SK-N-SH treated with all-trans-retinoic acid at 6 μM for 48 hours (cell line): ENCODE results near the gene ZNF362.

Source experiments
- ISL1 ChIP-seq: fragments of 250-450 bp; sonication (Bioruptor Pico); IDR thresholded peaks from 2 replicates; pipeline ENCODE4 v2.1.2; 2022; ENCODE audit warnings: mild to moderate bottlenecking, moderate library complexity
- OSR1 ChIP-seq: fragments of 250-450 bp; sonication (Bioruptor Pico); IDR thresholded peaks from 2 replicates; pipeline ENCODE4 v1.8.0; 2022; ENCODE audit warnings: moderate library complexity, mild to moderate bottlenecking, inconsistent platforms
- RARB ChIP-seq: fragments of 250-450 bp; sonication (Bioruptor Pico); IDR thresholded peaks from 2 replicates; pipeline ENCODE4 v1.8.0; 2021; ENCODE audit warnings: mild to moderate bottlenecking, moderate library complexity
- TOX ChIP-seq: fragments of 250-450 bp; sonication (Bioruptor Pico); IDR thresholded peaks from 2 replicates; pipeline ENCODE4 v1.8.0; 2021; ENCODE audit warnings: mild to moderate bottlenecking, moderate library complexity, borderline replicate concordance
- ZFP30 ChIP-seq: fragments of 450-650 bp; formaldehyde crosslinking; IDR thresholded peaks from 2 replicates; pipeline ENCODE4 v1.5.0; 2022; ENCODE audit warnings: mild to moderate bottlenecking, moderate library complexity
- ZNF70 ChIP-seq: fragments of 450-650 bp; formaldehyde crosslinking; IDR thresholded peaks from 2 replicates; pipeline ENCODE4 v1.5.0; 2020; ENCODE audit warnings: mild to moderate bottlenecking, moderate library complexity
- TF ChIP-seq, protein P1 (sequence below): fragments of 250-450 bp; sonication (Bioruptor Pico); IDR thresholded peaks from 2 replicates; pipeline ENCODE4 v1.8.0; 2020; ENCODE audit warnings: mild to moderate bottlenecking, moderate library complexity, borderline replicate concordance

DNA sequence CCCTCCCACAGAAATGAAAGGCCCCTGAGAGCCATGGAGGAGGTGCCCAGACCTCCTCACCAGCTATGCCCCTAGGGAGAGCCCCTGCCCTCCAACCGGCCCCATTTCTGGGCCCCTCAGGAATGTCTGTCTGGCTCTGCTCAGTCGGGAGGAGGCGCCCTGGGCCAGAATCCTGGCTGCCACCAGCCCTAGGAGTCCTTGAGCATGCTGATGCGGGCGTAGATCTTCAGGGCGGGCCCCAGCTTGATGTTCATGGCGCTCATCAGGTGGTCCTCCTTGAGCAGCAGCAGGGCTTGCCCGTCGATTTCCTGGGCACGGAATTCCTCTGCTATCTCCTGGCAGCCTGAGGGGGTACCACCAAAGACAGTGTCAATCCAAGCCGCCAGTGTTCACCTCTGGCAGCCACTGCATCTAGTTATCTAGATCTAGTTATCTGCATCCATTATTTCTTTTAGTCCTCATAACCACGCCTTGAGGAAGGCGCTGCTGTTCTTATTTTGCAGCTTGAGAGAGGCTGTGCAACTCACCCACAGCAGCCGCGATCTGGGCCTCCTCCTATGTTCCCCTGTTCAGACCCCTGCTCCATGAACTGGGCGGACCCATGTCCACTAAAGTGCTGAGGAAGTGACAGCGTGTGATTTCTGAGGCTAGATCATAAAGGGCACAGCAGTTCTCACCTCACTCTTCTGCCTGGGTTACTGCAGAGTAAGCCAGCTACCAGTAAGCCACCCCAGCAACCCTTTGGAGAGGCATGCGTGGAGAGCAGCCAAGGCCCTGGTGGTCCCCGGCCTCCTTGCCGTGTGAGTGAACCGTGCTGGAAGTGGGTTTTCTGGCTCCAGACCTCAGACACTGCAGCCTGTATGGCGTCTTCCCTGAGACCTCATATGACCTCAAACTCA is 68.6 kb downstream of the ZNF362 start:
- TF ChIP-seq ZFP30 (CRISPR knock-in tag), result no peak
- no peak for TF ChIP-seq TOX (CRISPR knock-in tag)
- TF ChIP-seq OSR1, result no peak
- no peak for TF ChIP-seq ISL1 (CRISPR knock-in tag)
- TF ChIP-seq, protein P1, sequence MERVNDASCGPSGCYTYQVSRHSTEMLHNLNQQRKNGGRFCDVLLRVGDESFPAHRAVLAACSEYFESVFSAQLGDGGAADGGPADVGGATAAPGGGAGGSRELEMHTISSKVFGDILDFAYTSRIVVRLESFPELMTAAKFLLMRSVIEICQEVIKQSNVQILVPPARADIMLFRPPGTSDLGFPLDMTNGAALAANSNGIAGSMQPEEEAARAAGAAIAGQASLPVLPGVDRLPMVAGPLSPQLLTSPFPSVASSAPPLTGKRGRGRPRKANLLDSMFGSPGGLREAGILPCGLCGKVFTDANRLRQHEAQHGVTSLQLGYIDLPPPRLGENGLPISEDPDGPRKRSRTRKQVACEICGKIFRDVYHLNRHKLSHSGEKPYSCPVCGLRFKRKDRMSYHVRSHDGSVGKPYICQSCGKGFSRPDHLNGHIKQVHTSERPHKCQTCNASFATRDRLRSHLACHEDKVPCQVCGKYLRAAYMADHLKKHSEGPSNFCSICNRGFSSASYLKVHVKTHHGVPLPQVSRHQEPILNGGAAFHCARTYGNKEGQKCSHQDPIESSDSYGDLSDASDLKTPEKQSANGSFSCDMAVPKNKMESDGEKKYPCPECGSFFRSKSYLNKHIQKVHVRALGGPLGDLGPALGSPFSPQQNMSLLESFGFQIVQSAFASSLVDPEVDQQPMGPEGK (CRISPR knock-in tag), result no peak
- TF ChIP-seq ZNF70, result no peak
- TF ChIP-seq RARB, result no peak
